Activated T-cell treated with anti-CD3 and anti-CD28 coated beads, Interleukin-2, amount 50 U/mL, for 72 hours (primary cell): ENCODE data around the gene SERINC4. TPM values are rescaled to one million over a fixed set of nuclear protein-coding genes. Genes with fewer than 3 reads are reported as not detected.
"Not testable (repeated sequence)": the region's sequence is repeated elsewhere in the genome, so short reads cannot be mapped to it uniquely, and the experiment has no call there.

ENCODE experiments used
- ATAC-seq, 2 donors: fragments of 150-1000 bp; cut with Tn5 transposase; replicated peaks in 1 of 2; 2 replicates each; pipeline ENCODE4 v1.10.0; 2021; ENCODE audit warnings: moderate library complexity in 2 of 2, mild to moderate bottlenecking in 1 of 2
- DNase-seq, 2 donors: peaks; one replicate each; pipeline ENCODE4 v3.0.0; 2021 to 2022; ENCODE audit warnings: mixed read lengths in 1 of 2
- H3K27ac Mint-ChIP-seq: one replicate; pipeline ENCODE4 v1.8.0; 2022; ENCODE audit warnings: mild to moderate bottlenecking, moderate library complexity, mixed read lengths
- H3K27me3 Mint-ChIP-seq: one replicate; pipeline ENCODE4 v1.8.0; 2022; ENCODE audit warnings: low read depth, mixed read lengths
- H3K36me3 Mint-ChIP-seq, 2 donors: one replicate each; pipeline ENCODE4 v1.8.0; 2022; ENCODE audit warnings: mixed read lengths in 2 of 2, mild to moderate bottlenecking in 1 of 2; ENCODE audit not compliant: insufficient read depth in 2 of 2
- H3K4me1 Mint-ChIP-seq: one replicate; pipeline ENCODE4 v1.8.0; 2022; ENCODE audit warnings: low read depth, mixed read lengths
- H3K4me3 Mint-ChIP-seq, 2 donors: one replicate each; pipeline ENCODE4 v1.8.0; 2022; ENCODE audit warnings: mild to moderate bottlenecking in 2 of 2, mixed read lengths in 2 of 2, moderate library complexity in 2 of 2
- H3K9me3 Mint-ChIP-seq, 2 donors: one replicate each; pipeline ENCODE4 v1.8.0; 2022; ENCODE audit warnings: mixed read lengths in 2 of 2
- total RNA-seq, 2 donors: library from RNA; stranded (reverse); gene quantifications; one replicate each; pipeline ENCODE4 v1.2.3, GENCODE V29; 2022

Gene SERINC4
- total RNA-seq, 2 donors from 2014 or later, result 0.14 to 0.23 TPM

GRCh38 chr15:43769584-43770228 lies 30.3 kb downstream of the SERINC4 start:
- Mint-ChIP-seq H3K4me3 (no peak overlapping the region), H3K27ac (no peak overlapping the region), H3K27me3 (no peaks in the 10 kb centered on the region), H3K4me1 (no peaks in the 10 kb centered on the region), H3K9me3 (no peaks in the 10 kb centered on the region), H3K36me3 (peaks cover 3 to 28% of the 10 kb centered on the region in 2 donors)
- DNase-seq, result peak; percentile 62 to 63
- peak; percentile 62 to 68 for ATAC-seq

- H3K36me3 Mint-ChIP-seq, result peaks cover 4 to 39% of the 10 kb centered on the region in 2 donors
Measured at GRCh38 chr15:43763819-43764446, 36.1 kb downstream of the SERINC4 start.

GRCh38 chr15:43762824-43763223 lies 37.2 kb downstream of the SERINC4 start:
- peaks cover 4 to 39% of the 10 kb centered on the region in 2 donors for H3K36me3 Mint-ChIP-seq
- H3K27me3 Mint-ChIP-seq, result no peaks in the 10 kb centered on the region
- H3K27ac Mint-ChIP-seq, result no peak overlapping the region
- DNase-seq, result no peak
- ATAC-seq, result no peak
- H3K4me1 Mint-ChIP-seq, result peaks cover 6% of the 10 kb centered on the region
- H3K4me3 Mint-ChIP-seq, result no peak overlapping the region
- H3K9me3 Mint-ChIP-seq, result no peaks in the 10 kb centered on the region

More at GRCh38 chr15:43763819-43764446, 36.1 kb downstream of the SERINC4 start:
- H3K9me3 Mint-ChIP-seq, result no peaks in the 10 kb centered on the region
- DNase-seq (no peak), ATAC-seq (no peak)
- H3K27ac Mint-ChIP-seq, result peak overlapping the region; percentile 92
- no peak overlapping the region for H3K4me3 Mint-ChIP-seq
- no peaks in the 10 kb centered on the region for H3K27me3 Mint-ChIP-seq
- H3K4me1 Mint-ChIP-seq, result peaks cover 6% of the 10 kb centered on the region

- DNase-seq (no peak), ATAC-seq (no peak)
- Mint-ChIP-seq H3K27me3 (no peaks in the 10 kb centered on the region), H3K9me3 (no peaks in the 10 kb centered on the region), H3K36me3 (peaks cover 2 to 24% of the 10 kb centered on the region in 2 donors), H3K27ac (peak overlapping the region; percentile 94), H3K4me3 (peak overlapping the region in 1 of 2 donors; percentile 85), H3K4me1 (peaks cover 48% of the 10 kb centered on the region)
Measured at GRCh38 chr15:43751885-43752284, 48.1 kb downstream of the SERINC4 start.

GRCh38 chr15:43749690-43750345 lies 50.2 kb downstream of the SERINC4 start:
- H3K9me3 Mint-ChIP-seq, result no peaks in the 10 kb centered on the region
- peak overlapping the region; percentile 83 for H3K27ac Mint-ChIP-seq
- ATAC-seq, result peak; percentile 39 to 42
- H3K27me3 Mint-ChIP-seq, result no peaks in the 10 kb centered on the region
- peak overlapping the region; percentile 88 to 92 for H3K4me3 Mint-ChIP-seq
- peaks cover 4 to 20% of the 10 kb centered on the region in 2 donors for H3K36me3 Mint-ChIP-seq
- peaks cover 54% of the 10 kb centered on the region for H3K4me1 Mint-ChIP-seq
- peak; percentile 46 to 61 for DNase-seq

GRCh38 chr15:43748376-43748775 lies 51.6 kb downstream of the SERINC4 start:
- no peaks in the 10 kb centered on the region for H3K27me3 Mint-ChIP-seq
- H3K27ac Mint-ChIP-seq, result peak overlapping the region; percentile 89
- H3K4me1 Mint-ChIP-seq, result peaks cover 54% of the 10 kb centered on the region
- H3K36me3 Mint-ChIP-seq, result peaks cover 4 to 14% of the 10 kb centered on the region in 2 donors
- ATAC-seq (no peak), DNase-seq (peak in 1 of 2 donors; percentile 7)
- H3K9me3 Mint-ChIP-seq, result no peaks in the 10 kb centered on the region
- H3K4me3 Mint-ChIP-seq, result peak overlapping the region; percentile 92 to 100

- DNase-seq (peak in 1 of 2 donors; percentile 4), ATAC-seq (peak; percentile 26 to 30)
- not testable (repeated sequence) for H3K27me3 Mint-ChIP-seq, H3K9me3 Mint-ChIP-seq
- peaks cover 4 to 10% of the 10 kb centered on the region in 2 donors for H3K36me3 Mint-ChIP-seq
- H3K4me3 Mint-ChIP-seq, result peak overlapping the region; percentile 92 to 100
- peaks cover 50% of the 10 kb centered on the region for H3K4me1 Mint-ChIP-seq
- H3K27ac Mint-ChIP-seq, result peak overlapping the region; percentile 97
Measured at GRCh38 chr15:43746903-43747309, 53.1 kb downstream of the SERINC4 start.

GRCh38 chr15:43746245-43746902 lies 53.6 kb downstream of the SERINC4 start, which contains the start of gene PDIA3:
TSS of gene PDIA3 (plus strand) at chr15:43746438. CDS start at chr15:43746540, 102 bp downstream.
- Mint-ChIP-seq H3K27ac (peak within 1 kb of the TSS; percentile 97), H3K4me1 (peaks cover 46% of the 10 kb centered on the region), H3K36me3 (peaks cover 4 to 10% of the 10 kb centered on the region in 2 donors), H3K4me3 (peak within 1 kb of the TSS; percentile 92 to 100)
- H3K27me3 Mint-ChIP-seq, H3K9me3 Mint-ChIP-seq: not testable (repeated sequence)
- peak; percentile 89 for ATAC-seq
- DNase-seq, result peak; percentile 93 to 95

Other genes with a start within 250 kb of the SERINC4 start
- gene PPIP5K1, start 210.0 kb downstream of the SERINC4 start, total RNA-seq, result 10 to 100 TPM; 38.5 to 50.0 TPM
- gene CKMT1B, start 206.2 kb downstream of the SERINC4 start, total RNA-seq, result not detected
- gene STRC, start 181.4 kb downstream of the SERINC4 start, total RNA-seq, result 1 to 10 TPM; 1.1 to 3.3 TPM
- gene CATSPER2, start 151.4 kb downstream of the SERINC4 start, total RNA-seq, result 1 to 10 TPM; 4.5 to 6.9 TPM
- 1 to 10 TPM in 1 of 2 donors, not detected in 1; 1.0 TPM for gene CKMT1A, start 106.4 kb downstream of the SERINC4 start, total RNA-seq
- 100 to 1,000 TPM; 193 to 244 TPM for gene PDIA3, start 53.8 kb downstream of the SERINC4 start, total RNA-seq
- 1 to 10 TPM; 2.2 to 4.3 TPM for gene ELL3, start 23.3 kb downstream of the SERINC4 start, total RNA-seq
- 100 to 1,000 TPM; 445 to 520 TPM for gene SERF2, start 7.9 kb downstream of the SERINC4 start, total RNA-seq
- gene HYPK, start 379 bp upstream of the SERINC4 start, total RNA-seq, result 10 to 100 TPM; 10.3 to 15.2 TPM
- gene MFAP1, start 24.5 kb upstream of the SERINC4 start, total RNA-seq, result 10 to 100 TPM; 34.1 to 34.5 TPM
- gene WDR76, start 26.8 kb upstream of the SERINC4 start, total RNA-seq, result 100 to 1,000 TPM in 1 of 2 donors, 10 to 100 TPM in 1; 76.3 to 108 TPM